ENCODE data around the gene NUBP2. TPM values are rescaled to one million over a fixed set of nuclear protein-coding genes. Genes with fewer than 3 reads are reported as not detected.

The NUBP2 gene
- total and polyA plus RNA-seq, 7 experiments from 2014 or later, result 39.3 to 98.9 (median 57.4) TPM

- peaks cover 0 to 92% (median 4%) of the 10 kb centered on the region in 3 experiments for H3K36me3 ChIP-seq (ENCODE audit: control insufficient read depth in 2 of 3, insufficient read depth in 3 of 3, low read length in 3 of 3)
- POLR2A ChIA-PET, result interaction anchor here (0.9 to 1.1 kb wide), 2 partner anchors 8 to 12 kb away, joined by 3 read pairs; partner anchors contain the start of gene NME3
Observed at GRCh38 chr16:1762879-1763520, 19.8 kb upstream of the NUBP2 start.

DNA sequence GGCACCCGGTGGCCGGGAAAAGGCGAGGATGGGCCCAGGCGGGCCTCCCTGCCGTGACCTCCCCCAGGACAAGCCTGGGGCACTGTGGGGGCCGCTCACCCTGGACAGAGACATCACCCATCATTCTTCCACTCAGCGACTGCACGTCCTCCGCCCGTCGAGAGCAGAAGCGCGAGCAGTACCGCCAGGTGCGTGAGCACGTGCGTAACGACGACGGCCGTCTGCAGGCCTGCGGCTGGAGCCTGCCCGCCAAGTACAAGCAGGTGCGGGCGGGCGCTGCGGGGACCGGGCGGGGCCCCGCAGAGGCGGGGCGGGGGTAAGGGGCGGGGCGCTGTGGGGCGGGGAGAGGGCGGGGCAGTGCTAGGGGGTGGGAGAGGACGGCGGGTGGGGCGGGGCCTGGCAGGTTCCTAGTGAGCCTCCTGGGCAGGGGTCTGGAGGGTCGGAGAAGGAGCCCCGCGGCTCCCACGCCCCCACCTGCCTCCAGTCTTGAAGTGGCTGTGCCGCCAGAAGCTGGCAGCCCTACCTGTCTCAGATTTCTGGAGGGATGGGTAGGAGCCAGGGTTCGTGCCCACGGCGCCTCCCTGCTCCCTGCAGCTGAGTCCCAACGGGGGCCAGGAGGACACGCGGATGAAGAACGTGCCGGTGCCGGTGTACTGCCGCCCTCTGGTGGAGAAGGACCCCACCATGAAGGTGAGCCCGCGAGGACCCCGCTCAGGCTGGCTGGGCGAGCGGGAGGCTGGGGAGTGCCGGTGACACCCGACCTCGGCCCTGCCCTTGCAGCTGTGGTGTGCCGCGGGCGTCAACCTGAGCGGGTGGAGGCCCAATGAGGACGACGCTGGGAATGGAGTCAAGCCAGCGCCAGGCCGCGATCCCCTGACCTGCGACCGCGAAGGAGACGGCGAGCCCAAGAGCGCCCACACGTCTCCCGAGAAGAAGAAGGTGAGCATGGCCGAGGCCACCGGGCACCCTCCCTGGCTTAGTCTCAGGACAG lies 18.9 kb upstream of the NUBP2 start:
- Histone ChIP-seq H3K27me3 (ENCODE audit: control insufficient read depth in 2 of 2, insufficient read depth in 2 of 2, low read length in 2 of 2) (no peaks in the 10 kb centered on the region), H3K36me3 (ENCODE audit: control insufficient read depth in 2 of 3, insufficient read depth in 3 of 3, low read length in 3 of 3) (peaks cover 0 to 91% (median 4%) of the 10 kb centered on the region in 3 experiments), H3K4me1 (ENCODE audit: control insufficient read depth in 2 of 2, insufficient read depth in 2 of 2, low read length in 2 of 2) (no peaks in the 10 kb centered on the region), H3K27ac (ENCODE audit: low read depth, low read length) (no peak overlapping the region), H3K9me3 (ENCODE audit: control insufficient read depth in 2 of 3, low read length in 3 of 3) (no peaks in the 10 kb centered on the region), H3K4me3 (ENCODE audit: low read length) (no peak overlapping the region)
- ChIA-PET CTCF (no interaction called here), POLR2A (interaction anchor here (0.7 to 2.0 kb wide), 3 partner anchors 18 to 405 kb away, joined by 3 to 4 read pairs (median 3); partner anchors contain the start of genes NUBP2 and SPSB3)
- Mint-ChIP-seq H3K4me3 (no peak overlapping the region), H3K27ac (no peak overlapping the region), H3K36me3 (peaks cover 0 to 12% (median 3%) of the 10 kb centered on the region in 5 donors), H3K4me1 (peaks cover 0 to 5% (median 0%) of the 10 kb centered on the region in 7 donors), H3K9me3 (no peaks in the 10 kb centered on the region), H3K27me3 (no peaks in the 10 kb centered on the region)
- intact Hi-C loops (cut with micrococcal nuclease), result no loop called here
- DNase-seq (no peak), ATAC-seq (no peak)

More at GRCh38 chr16:1762879-1763520, 19.8 kb upstream of the NUBP2 start:
- no peak overlapping the region for H3K4me3 ChIP-seq (ENCODE audit: low read length)
- no peaks in the 10 kb centered on the region for H3K27me3 Mint-ChIP-seq
- DNase-seq (no peak), ATAC-seq (no peak)
- CTCF ChIA-PET, result no interaction called here
- H3K36me3 Mint-ChIP-seq, result peaks cover 0 to 14% (median 3%) of the 10 kb centered on the region in 5 donors
- no peak overlapping the region for H3K27ac Mint-ChIP-seq
- no peak overlapping the region for H3K27ac ChIP-seq (ENCODE audit: low read depth, low read length)
- H3K4me1 ChIP-seq (ENCODE audit: control insufficient read depth in 2 of 2, insufficient read depth in 2 of 2, low read length in 2 of 2), result no peaks in the 10 kb centered on the region
- intact Hi-C loops (cut with micrococcal nuclease), result no loop called here
- no peaks in the 10 kb centered on the region for H3K9me3 ChIP-seq (ENCODE audit: control insufficient read depth in 2 of 3, low read length in 3 of 3)
- H3K9me3 Mint-ChIP-seq, result no peaks in the 10 kb centered on the region
- peaks cover 0 to 2% (median 0%) of the 10 kb centered on the region in 7 donors for H3K4me1 Mint-ChIP-seq
- no peak overlapping the region for H3K4me3 Mint-ChIP-seq
- H3K27me3 ChIP-seq (ENCODE audit: control insufficient read depth in 2 of 2, insufficient read depth in 2 of 2, low read length in 2 of 2), result no peaks in the 10 kb centered on the region

DNA sequence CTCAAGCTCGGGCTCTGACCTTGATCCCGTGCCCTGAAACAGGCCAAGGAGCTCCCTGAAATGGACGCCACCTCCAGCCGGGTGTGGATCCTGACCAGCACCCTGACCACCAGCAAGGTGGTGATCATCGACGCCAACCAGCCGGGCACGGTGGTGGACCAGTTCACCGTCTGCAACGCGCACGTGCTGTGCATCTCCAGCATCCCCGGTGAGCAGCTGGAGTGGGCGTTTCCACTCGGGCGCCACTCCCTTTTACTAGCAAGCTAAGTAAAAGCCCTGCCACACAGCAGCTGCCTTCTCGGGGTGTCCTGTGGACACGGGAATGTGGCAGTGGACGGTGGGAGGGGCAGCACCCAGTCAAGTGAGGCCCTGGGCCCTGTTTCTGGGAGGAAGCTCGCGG lies 17.8 kb upstream of the NUBP2 start:
- peaks cover 0 to 11% (median 3%) of the 10 kb centered on the region in 5 donors for H3K36me3 Mint-ChIP-seq
- Histone ChIP-seq H3K27ac (ENCODE audit: low read depth, low read length) (no peak overlapping the region), H3K27me3 (ENCODE audit: control insufficient read depth in 2 of 2, insufficient read depth in 2 of 2, low read length in 2 of 2) (no peaks in the 10 kb centered on the region), H3K9me3 (ENCODE audit: control insufficient read depth in 2 of 3, low read length in 3 of 3) (no peaks in the 10 kb centered on the region), H3K36me3 (ENCODE audit: control insufficient read depth in 2 of 3, insufficient read depth in 3 of 3, low read length in 3 of 3) (peaks cover 0 to 83% (median 4%) of the 10 kb centered on the region in 3 experiments), H3K4me1 (ENCODE audit: control insufficient read depth in 2 of 2, insufficient read depth in 2 of 2, low read length in 2 of 2) (no peaks in the 10 kb centered on the region), H3K4me3 (ENCODE audit: low read length) (no peak overlapping the region)
- H3K27me3 Mint-ChIP-seq, result no peaks in the 10 kb centered on the region
- DNase-seq, result no peak
- intact Hi-C loops (cut with micrococcal nuclease), result no loop called here
- ChIA-PET CTCF (interaction anchor here (0.8 kb wide), 1 partner anchor 59 kb away, joined by 3 read pairs; the partner anchor contains the start of gene MAPK8IP3), POLR2A (interaction anchor here (1.2 to 2.0 kb wide), 2 partner anchors 17 to 345 kb away, joined by 3 to 4 read pairs; partner anchors contain the start of genes NUBP2 and SPSB3)
- no peak for ATAC-seq
- peaks cover 0 to 5% (median under 1%) of the 10 kb centered on the region in 7 donors for H3K4me1 Mint-ChIP-seq
- H3K27ac Mint-ChIP-seq, result no peak overlapping the region
- no peak overlapping the region for H3K4me3 Mint-ChIP-seq
- H3K9me3 Mint-ChIP-seq, result no peaks in the 10 kb centered on the region

- H3K4me3 Mint-ChIP-seq, result no peak overlapping the region
- POLR2A ChIA-PET, result no interaction called here
Observed at GRCh38 chr16:1765826-1766225, 16.9 kb upstream of the NUBP2 start.

DNA sequence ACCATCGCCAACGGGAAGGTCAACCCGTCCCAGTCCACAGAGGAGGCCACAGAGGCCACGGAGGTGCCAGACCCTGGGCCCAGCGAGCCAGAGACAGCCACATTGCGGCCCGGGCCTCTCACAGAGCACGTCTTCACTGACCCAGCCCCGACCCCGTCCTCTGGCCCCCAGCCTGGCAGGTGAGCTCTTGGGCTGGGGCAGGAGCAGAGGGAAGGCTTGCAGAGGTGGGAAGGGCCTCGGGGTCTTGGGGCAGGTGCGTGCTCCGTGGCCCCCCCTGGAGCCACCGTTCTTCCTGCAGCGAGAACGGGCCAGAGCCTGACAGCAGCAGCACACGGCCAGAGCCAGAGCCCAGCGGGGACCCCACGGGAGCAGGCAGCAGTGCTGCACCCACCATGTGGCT lies 16.5 kb upstream of the NUBP2 start:
- peaks cover 0 to 70% (median 0%) of the 10 kb centered on the region in 3 experiments for H3K36me3 ChIP-seq (ENCODE audit: control insufficient read depth in 2 of 3, insufficient read depth in 3 of 3, low read length in 3 of 3)

More at GRCh38 chr16:1765826-1766225, 16.9 kb upstream of the NUBP2 start:
- Histone ChIP-seq H3K4me3 (ENCODE audit: low read length) (no peak overlapping the region), H3K27me3 (ENCODE audit: control insufficient read depth in 2 of 2, insufficient read depth in 2 of 2, low read length in 2 of 2) (no peaks in the 10 kb centered on the region), H3K9me3 (ENCODE audit: control insufficient read depth in 2 of 3, low read length in 3 of 3) (no peaks in the 10 kb centered on the region), H3K4me1 (ENCODE audit: control insufficient read depth in 2 of 2, insufficient read depth in 2 of 2, low read length in 2 of 2) (peaks cover 3 to 6% of the 10 kb centered on the region in 2 donors), H3K36me3 (ENCODE audit: control insufficient read depth in 2 of 3, insufficient read depth in 3 of 3, low read length in 3 of 3) (peaks cover 0 to 74% (median 0%) of the 10 kb centered on the region in 3 experiments), H3K27ac (ENCODE audit: low read depth, low read length) (no peak overlapping the region)
- peaks cover 0 to 7% (median 4%) of the 10 kb centered on the region in 5 donors for H3K36me3 Mint-ChIP-seq
- H3K27ac Mint-ChIP-seq, result peak overlapping the region in 1 of 9 donors; percentile 16
- ATAC-seq (no peak), DNase-seq (no peak)
- intact Hi-C loops (cut with micrococcal nuclease), result no loop called here
- H3K4me1 Mint-ChIP-seq, result peaks cover 0 to 8% (median 5%) of the 10 kb centered on the region in 7 donors
- H3K27me3 Mint-ChIP-seq, result no peaks in the 10 kb centered on the region
- CTCF ChIA-PET, result no interaction called here
- H3K9me3 Mint-ChIP-seq, result no peaks in the 10 kb centered on the region

GRCh38 chr16:1766701-1767100 lies 16.1 kb upstream of the NUBP2 start:
- DNase-seq (no peak), ATAC-seq (no peak)
- Mint-ChIP-seq H3K4me1 (peaks cover under 1 to 8% (median 5%) of the 10 kb centered on the region in 7 donors), H3K9me3 (no peaks in the 10 kb centered on the region), H3K4me3 (no peak overlapping the region), H3K36me3 (peaks cover 0 to 2% (median 0%) of the 10 kb centered on the region in 5 donors), H3K27me3 (no peaks in the 10 kb centered on the region), H3K27ac (no peak overlapping the region)
- Histone ChIP-seq H3K4me1 (ENCODE audit: control insufficient read depth in 2 of 2, insufficient read depth in 2 of 2, low read length in 2 of 2) (peaks cover 3 to 6% of the 10 kb centered on the region in 2 donors), H3K4me3 (ENCODE audit: low read length) (no peak overlapping the region), H3K27me3 (ENCODE audit: control insufficient read depth in 2 of 2, insufficient read depth in 2 of 2, low read length in 2 of 2) (no peaks in the 10 kb centered on the region), H3K36me3 (ENCODE audit: control insufficient read depth in 2 of 3, insufficient read depth in 3 of 3, low read length in 3 of 3) (peaks cover 0 to 67% (median 0%) of the 10 kb centered on the region in 3 experiments), H3K27ac (ENCODE audit: low read depth, low read length) (no peak overlapping the region), H3K9me3 (ENCODE audit: control insufficient read depth in 2 of 3, low read length in 3 of 3) (no peaks in the 10 kb centered on the region)
- CTCF ChIA-PET, result no interaction called here
- POLR2A ChIA-PET, result no interaction called here
- intact Hi-C loops (cut with micrococcal nuclease), result no loop called here

More for the DNA sequence above, 16.5 kb upstream of the NUBP2 start:
- Histone ChIP-seq H3K9me3 (ENCODE audit: control insufficient read depth in 2 of 3, low read length in 3 of 3) (no peaks in the 10 kb centered on the region), H3K27me3 (ENCODE audit: control insufficient read depth in 2 of 2, insufficient read depth in 2 of 2, low read length in 2 of 2) (no peaks in the 10 kb centered on the region), H3K27ac (ENCODE audit: low read depth, low read length) (no peak overlapping the region), H3K4me1 (ENCODE audit: control insufficient read depth in 2 of 2, insufficient read depth in 2 of 2, low read length in 2 of 2) (peaks cover 3 to 6% of the 10 kb centered on the region in 2 donors), H3K4me3 (ENCODE audit: low read length) (no peak overlapping the region)
- DNase-seq (no peak), ATAC-seq (no peak)
- Mint-ChIP-seq H3K4me3 (no peak overlapping the region), H3K27me3 (no peaks in the 10 kb centered on the region), H3K27ac (peak overlapping the region in 1 of 9 donors; percentile 16), H3K4me1 (peaks cover 0 to 8% (median 5%) of the 10 kb centered on the region in 7 donors), H3K9me3 (no peaks in the 10 kb centered on the region), H3K36me3 (peaks cover 0 to 4% (median 1%) of the 10 kb centered on the region in 5 donors)
- POLR2A ChIA-PET, result no interaction called here
- CTCF ChIA-PET, result no interaction called here
- intact Hi-C loops (cut with micrococcal nuclease), result no loop called here
